DND-41 (cell line): ENCODE data around the gene TOMM40L.

ENCODE experiments used
- ATAC-seq: fragments of 200-7000 bp; cut with Tn5 transposase; 3 replicates; pipeline ENCODE4 v1.9.1; 2021; ENCODE audit warnings: low read depth; ENCODE audit not compliant: insufficient read depth
- DNase-seq: peaks from one replicate; pipeline ENCODE4 v3.0.0-alpha.2; 2020
- H2AFZ ChIP-seq: 2 replicates; pipeline ENCODE4 v1.6.0; 2012; ENCODE audit warnings: low read depth, low read length
- H3K27ac ChIP-seq: 2 replicates; pipeline ENCODE4 v1.5.1; 2012; ENCODE audit warnings: low read length, inconsistent platforms
- H3K27me3 ChIP-seq: fragments of 200-600 bp; sonication (generic); 2 replicates; pipeline ENCODE4 v1.6.0; 2012; ENCODE audit warnings: low read length, mild to moderate bottlenecking, inconsistent platforms; ENCODE audit not compliant: insufficient read depth, poor library complexity
- H3K36me3 ChIP-seq: 2 replicates; pipeline ENCODE4 v1.5.1; 2012; ENCODE audit warnings: low read length, inconsistent platforms; ENCODE audit not compliant: insufficient read depth
- H3K4me1 ChIP-seq: 2 replicates; pipeline ENCODE4 v1.5.1; 2012; ENCODE audit warnings: mild to moderate bottlenecking, low read length; ENCODE audit not compliant: insufficient read depth
- H3K4me2 ChIP-seq: 2 replicates; pipeline ENCODE4 v1.6.0; 2012; ENCODE audit warnings: mild to moderate bottlenecking, moderate library complexity, low read length, inconsistent platforms; ENCODE audit not compliant: insufficient read depth
- H3K4me3 ChIP-seq, 2 experiments: fragments of 200-600 bp in 1 of 2; shearing (Covaris generic) in 1 of 2; 2 replicates each; pipeline ENCODE4 v1.5.1; 2012 to 2016; ENCODE audit warnings: inconsistent platforms in 2 of 2, low read length in 2 of 2, mild to moderate bottlenecking in 2 of 2, low read depth in 1 of 2, moderate library complexity in 1 of 2
- H3K79me2 ChIP-seq: 2 replicates; pipeline ENCODE4 v1.6.0; 2012; ENCODE audit warnings: low read length, inconsistent platforms; ENCODE audit not compliant: insufficient read depth
- H3K9ac ChIP-seq: 2 replicates; pipeline ENCODE4 v1.6.0; 2012; ENCODE audit warnings: low read depth, mild to moderate bottlenecking, inconsistent platforms, low read length, moderate library complexity
- H3K9me3 ChIP-seq: 2 replicates; pipeline ENCODE4 v1.5.1; 2012; ENCODE audit warnings: low read length, moderate library complexity, mild to moderate bottlenecking, inconsistent platforms; ENCODE audit not compliant: insufficient read depth, severe bottlenecking
- H4K20me1 ChIP-seq: 2 replicates; pipeline ENCODE4 v1.6.0; 2012; ENCODE audit warnings: low read length; ENCODE audit not compliant: insufficient read depth
- EZH2 ChIP-seq: IDR thresholded peaks from 3 replicates; pipeline ENCODE4 v1.6.1; 2012; ENCODE audit warnings: borderline replicate concordance, low read depth, mild to moderate bottlenecking, moderate library complexity, low read length, inconsistent platforms; ENCODE audit not compliant: severe bottlenecking
- TF ChIP-seq, protein P1 (sequence below): IDR thresholded peaks from 2 replicates; pipeline ENCODE4 v1.5.1; 2012; ENCODE audit warnings: borderline replicate concordance, low read length, moderate library complexity, mild to moderate bottlenecking; ENCODE audit not compliant: poor library complexity, severe bottlenecking; ENCODE audit errors: extremely low read depth

TOMM40L gene

GRCh38 chr1:161261261-161262235, 35.7 kb downstream of the TOMM40L start:
- Histone ChIP-seq H3K9ac (no peak overlapping the region), H4K20me1 (no peaks in the 10 kb centered on the region), H2AFZ (no peak overlapping the region), H3K9me3 (peaks cover 8% of the 10 kb centered on the region), H3K27me3 (peaks cover 20% of the 10 kb centered on the region), H3K79me2 (no peaks in the 10 kb centered on the region), H3K27ac (no peak overlapping the region), H3K36me3 (no peaks in the 10 kb centered on the region), H3K4me2 (no peak overlapping the region), H3K4me1 (no peaks in the 10 kb centered on the region), H3K4me3 (no peak overlapping the region)
- no peak for TF ChIP-seq EZH2
- TF ChIP-seq, protein P1, sequence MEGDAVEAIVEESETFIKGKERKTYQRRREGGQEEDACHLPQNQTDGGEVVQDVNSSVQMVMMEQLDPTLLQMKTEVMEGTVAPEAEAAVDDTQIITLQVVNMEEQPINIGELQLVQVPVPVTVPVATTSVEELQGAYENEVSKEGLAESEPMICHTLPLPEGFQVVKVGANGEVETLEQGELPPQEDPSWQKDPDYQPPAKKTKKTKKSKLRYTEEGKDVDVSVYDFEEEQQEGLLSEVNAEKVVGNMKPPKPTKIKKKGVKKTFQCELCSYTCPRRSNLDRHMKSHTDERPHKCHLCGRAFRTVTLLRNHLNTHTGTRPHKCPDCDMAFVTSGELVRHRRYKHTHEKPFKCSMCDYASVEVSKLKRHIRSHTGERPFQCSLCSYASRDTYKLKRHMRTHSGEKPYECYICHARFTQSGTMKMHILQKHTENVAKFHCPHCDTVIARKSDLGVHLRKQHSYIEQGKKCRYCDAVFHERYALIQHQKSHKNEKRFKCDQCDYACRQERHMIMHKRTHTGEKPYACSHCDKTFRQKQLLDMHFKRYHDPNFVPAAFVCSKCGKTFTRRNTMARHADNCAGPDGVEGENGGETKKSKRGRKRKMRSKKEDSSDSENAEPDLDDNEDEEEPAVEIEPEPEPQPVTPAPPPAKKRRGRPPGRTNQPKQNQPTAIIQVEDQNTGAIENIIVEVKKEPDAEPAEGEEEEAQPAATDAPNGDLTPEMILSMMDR: no peak
- no peak for DNase-seq
- no peak for ATAC-seq

DNA sequence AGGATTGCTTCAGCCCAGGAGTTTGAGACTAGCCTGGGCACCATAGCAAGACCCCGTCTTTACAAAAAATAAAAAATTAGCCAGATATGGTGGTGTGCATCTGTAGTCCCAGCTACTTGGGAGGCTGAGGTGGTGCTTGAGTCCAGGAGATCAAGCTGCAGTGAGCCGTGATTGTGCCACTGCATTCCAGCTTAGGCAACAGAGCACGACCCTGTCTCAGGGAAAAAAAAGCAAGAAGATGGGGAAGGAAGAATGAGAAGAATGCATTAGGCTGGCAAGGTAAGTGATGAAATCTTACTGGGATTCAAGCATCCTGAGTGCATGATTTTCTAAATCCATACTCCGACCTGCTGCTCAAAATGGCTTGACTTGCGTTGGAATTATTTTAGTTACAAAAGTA, 39.4 kb downstream of the TOMM40L start:
- no peak overlapping the region for H3K4me2 ChIP-seq
- H2AFZ ChIP-seq: no peak overlapping the region
- H3K79me2 ChIP-seq: no peaks in the 10 kb centered on the region
- no peak overlapping the region for H3K9ac ChIP-seq
- H3K4me3 ChIP-seq: no peak overlapping the region
- H3K9me3 ChIP-seq: no peaks in the 10 kb centered on the region
- ATAC-seq: no peak
- H4K20me1 ChIP-seq: no peaks in the 10 kb centered on the region
- no peak for TF ChIP-seq EZH2
- TF ChIP-seq, protein P1: no peak
- H3K27me3 ChIP-seq: peaks cover 15% of the 10 kb centered on the region
- no peak for DNase-seq
- H3K4me1 ChIP-seq: no peaks in the 10 kb centered on the region
- no peaks in the 10 kb centered on the region for H3K36me3 ChIP-seq
- no peak overlapping the region for H3K27ac ChIP-seq

DNA sequence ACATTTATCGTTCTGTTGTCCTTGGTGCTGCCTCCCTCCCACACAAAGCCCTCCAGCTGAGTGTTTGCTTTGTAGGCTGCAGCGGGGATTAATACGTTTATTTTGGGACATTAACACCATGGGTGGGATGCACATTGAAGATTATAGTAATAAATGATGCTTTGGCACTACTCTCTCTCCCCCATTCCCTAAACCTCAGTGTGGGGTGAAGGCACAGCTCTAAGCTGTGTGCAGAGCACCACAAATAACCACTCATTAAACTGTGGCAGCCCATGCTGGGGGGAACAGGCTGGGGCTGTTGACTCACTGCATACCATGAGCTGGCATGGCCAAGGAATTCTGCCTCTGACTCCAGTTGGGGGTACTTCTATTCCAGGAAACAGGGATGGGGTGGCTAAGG, 40.3 kb downstream of the TOMM40L start:
- TF ChIP-seq EZH2: no peak
- TF ChIP-seq, protein P1: no peak
- no peaks in the 10 kb centered on the region for H3K4me1 ChIP-seq
- ATAC-seq (no peak), DNase-seq (no peak)
- peaks cover 7% of the 10 kb centered on the region for H3K27me3 ChIP-seq
- no peak overlapping the region for H2AFZ ChIP-seq
- H3K9ac ChIP-seq: no peak overlapping the region
- no peaks in the 10 kb centered on the region for H3K9me3 ChIP-seq
- no peak overlapping the region for H3K4me3 ChIP-seq
- H3K27ac ChIP-seq: no peak overlapping the region
- no peak overlapping the region for H3K4me2 ChIP-seq
- H3K79me2 ChIP-seq: no peaks in the 10 kb centered on the region
- H3K36me3 ChIP-seq: no peaks in the 10 kb centered on the region
- no peaks in the 10 kb centered on the region for H4K20me1 ChIP-seq
